H7 (cell line): ENCODE measurements around the gene TRMT6. TPM values are rescaled to one million over a fixed set of nuclear protein-coding genes. Genes with fewer than 3 reads are reported as not detected.

ENCODE experiments used
- DNase-seq: peaks from one replicate; pipeline ENCODE4 v3.0.0; 2012
- H3K27me3 ChIP-seq: 2 replicates; pipeline ENCODE4 v1.6.0; 2011; ENCODE audit warnings: mild to moderate bottlenecking, low read length; ENCODE audit not compliant: control insufficient read depth, insufficient read depth
- H3K36me3 ChIP-seq: replicated peaks from 2 replicates; pipeline ENCODE4 v1.5.1; 2011; ENCODE audit warnings: low read length; ENCODE audit not compliant: control insufficient read depth, insufficient read depth
- H3K4me3 ChIP-seq: 2 replicates; pipeline ENCODE4 v1.5.1; 2011; ENCODE audit warnings: low read depth, mild to moderate bottlenecking, control low read depth, low read length, moderate library complexity; ENCODE audit not compliant: insufficient read depth
- total RNA-seq: library from RNA; depleted of rRNA; stranded (reverse); fragments of >200 nt; shearing (Covaris generic); gene quantifications from 2 replicates; pipeline ENCODE4 v1.2.3, GENCODE V29; 2014; rRNA removed

TRMT6 gene
- total RNA-seq, 1 experiment from 2014 or later: 10.3 TPM

DNA sequence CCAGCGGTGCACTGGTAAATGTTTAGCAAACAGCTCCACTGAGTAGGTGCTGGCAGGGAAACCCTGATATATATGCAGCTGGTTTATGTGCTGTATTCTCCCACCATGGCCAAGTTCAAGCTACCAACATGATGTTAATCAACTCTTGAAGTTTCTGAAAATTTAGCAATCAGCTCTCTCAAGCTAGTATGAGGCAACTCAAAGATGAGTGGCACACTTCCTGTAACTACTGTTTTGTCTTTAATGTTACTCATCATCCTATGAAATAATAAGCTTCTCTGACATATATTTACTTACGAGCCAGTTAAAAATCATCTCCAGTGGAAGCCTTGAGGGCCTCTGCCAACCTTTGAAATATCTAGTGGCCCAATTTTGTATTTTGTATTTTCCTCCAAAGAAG is 54.7 kb downstream of the TRMT6 start:
- no peak overlapping the region for H3K4me3 ChIP-seq
- no peak for DNase-seq
- no peaks in the 10 kb centered on the region for H3K36me3 ChIP-seq
- no peaks in the 10 kb centered on the region for H3K27me3 ChIP-seq

DNA sequence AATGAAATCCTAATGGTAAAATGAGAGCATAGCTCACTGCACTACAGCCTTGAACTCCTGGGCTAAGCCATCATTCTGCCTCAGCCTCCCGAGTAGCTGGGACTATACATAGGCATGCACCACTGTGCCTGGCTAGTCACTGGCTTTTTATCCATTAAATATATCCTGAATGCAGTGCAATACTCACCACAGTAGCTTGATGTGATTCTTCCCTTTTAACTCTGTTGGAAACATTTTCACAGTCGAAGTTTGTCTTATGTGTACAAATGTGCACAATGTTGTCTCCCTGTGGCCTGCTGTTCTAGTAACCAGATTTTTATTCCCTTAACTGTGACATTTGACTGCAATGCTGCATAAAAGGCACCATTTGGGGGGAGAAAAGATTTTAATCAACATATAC is 56.7 kb downstream of the TRMT6 start:
- no peak for DNase-seq
- H3K4me3 ChIP-seq: no peak overlapping the region
- H3K36me3 ChIP-seq: no peaks in the 10 kb centered on the region
- no peaks in the 10 kb centered on the region for H3K27me3 ChIP-seq

DNA sequence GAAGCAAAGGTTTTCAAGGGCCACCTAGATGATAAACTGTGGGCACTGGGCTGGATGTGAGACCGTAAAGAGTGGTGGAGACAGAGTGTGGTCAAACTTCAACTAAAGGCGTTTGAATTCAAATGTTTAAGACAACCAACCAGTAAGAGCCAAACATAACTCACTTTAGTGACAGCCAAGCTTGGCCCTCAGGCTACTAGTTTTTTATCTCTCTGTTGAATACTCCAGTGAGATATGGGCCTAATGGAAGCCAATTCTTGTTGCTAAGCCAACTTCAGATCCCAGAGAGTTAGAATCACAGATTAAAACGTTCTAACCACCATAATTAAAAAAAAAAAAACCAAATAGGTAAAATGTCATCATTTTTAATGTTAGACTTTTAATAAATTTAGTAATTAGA is 57.3 kb downstream of the TRMT6 start:
- no peak for DNase-seq
- no peaks in the 10 kb centered on the region for H3K27me3 ChIP-seq
- H3K4me3 ChIP-seq: no peak overlapping the region
- no peaks in the 10 kb centered on the region for H3K36me3 ChIP-seq

DNA sequence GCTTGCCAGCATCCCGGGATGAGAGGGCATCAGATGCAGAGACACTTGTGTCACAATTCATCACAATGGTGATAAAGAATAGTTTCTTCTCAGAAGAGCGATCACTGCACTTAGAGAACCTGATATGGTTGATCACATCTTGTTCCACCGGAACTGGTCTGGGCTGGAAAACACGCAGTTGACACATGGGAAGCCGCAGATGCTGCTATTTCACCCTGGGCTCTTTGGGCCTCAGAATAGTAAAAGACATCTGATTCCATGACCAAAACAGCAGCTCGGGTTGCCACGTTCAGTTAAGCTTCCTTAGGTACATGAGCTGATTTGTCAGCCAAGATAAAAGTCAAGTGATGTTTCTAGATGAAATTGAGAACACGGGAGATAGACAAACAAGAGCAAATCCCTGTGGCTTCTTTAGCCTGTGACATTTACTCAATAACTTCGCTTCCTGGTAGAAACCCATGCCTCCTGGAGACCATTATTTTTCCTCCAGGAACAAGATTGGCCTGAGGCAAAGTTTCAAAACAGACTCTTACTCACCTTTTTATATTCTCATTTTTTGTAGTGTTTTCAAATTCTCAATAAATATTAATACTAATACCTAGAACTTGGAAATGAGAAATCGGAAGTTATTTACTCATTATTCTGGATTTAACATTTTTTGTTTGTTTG is 59.4 kb downstream of the TRMT6 start:
- DNase-seq: no peak
- Histone ChIP-seq H3K4me3 (no peak overlapping the region), H3K27me3 (no peaks in the 10 kb centered on the region), H3K36me3 (no peaks in the 10 kb centered on the region)

DNA sequence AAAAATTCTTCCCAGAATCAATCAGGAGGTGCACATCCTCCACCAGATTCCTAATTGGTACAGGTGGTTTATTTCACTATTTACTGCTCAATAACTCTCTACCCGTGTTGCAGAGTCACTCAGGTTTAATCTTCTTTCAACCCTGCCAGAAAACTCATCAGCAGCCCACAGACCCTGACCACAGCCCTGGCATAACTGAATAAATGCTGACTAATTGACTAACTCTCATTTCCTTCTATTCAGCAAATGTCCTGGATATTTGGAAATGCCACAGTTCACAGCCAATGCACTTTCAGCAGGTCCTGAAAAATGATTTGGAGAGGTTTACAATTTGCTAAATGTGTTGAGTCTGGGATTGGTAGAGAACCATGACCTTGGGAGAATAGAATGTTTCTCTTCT is 62.3 kb downstream of the TRMT6 start:
- Histone ChIP-seq H3K4me3 (no peak overlapping the region), H3K27me3 (no peaks in the 10 kb centered on the region), H3K36me3 (no peaks in the 10 kb centered on the region)
- no peak for DNase-seq

DNA sequence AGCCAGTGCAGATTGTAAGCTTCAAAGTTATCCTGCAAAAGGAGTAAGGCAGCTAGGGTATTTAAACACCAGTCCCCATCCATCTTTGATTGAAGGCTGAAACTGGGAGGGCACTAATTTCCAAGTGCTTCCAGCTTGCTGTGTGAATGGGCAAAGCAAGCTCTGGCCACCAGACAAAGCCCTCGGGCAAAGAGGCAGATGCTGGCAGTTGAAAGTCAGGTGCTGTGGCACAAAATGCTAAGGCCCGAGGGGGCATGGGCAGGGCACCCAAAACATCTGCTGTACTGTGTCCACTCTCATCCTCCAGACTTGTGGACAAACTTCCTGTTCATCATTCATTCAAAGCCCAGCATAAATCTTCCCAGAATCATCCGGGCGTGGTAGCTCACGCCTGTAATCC is 62.9 kb downstream of the TRMT6 start:
- DNase-seq: no peak
- Histone ChIP-seq H3K4me3 (no peak overlapping the region), H3K36me3 (no peaks in the 10 kb centered on the region), H3K27me3 (no peaks in the 10 kb centered on the region)

Other genes with a start within 250 kb of the TRMT6 start
- 2.0 and 3.6 TPM in 2 replicates for gene SHLD1, start 200.1 kb downstream of the TRMT6 start, total RNA-seq
- 0.80 and 1.1 TPM in 2 replicates for gene CHGB, start 39.0 kb downstream of the TRMT6 start, total RNA-seq
- gene MCM8, start 119 bp upstream of the TRMT6 start, total RNA-seq: 26.8 and 32.5 TPM in 2 replicates
- 62.9 and 65.1 TPM in 2 replicates for gene CRLS1, start 55.6 kb upstream of the TRMT6 start, total RNA-seq
- gene LRRN4, start 103.5 kb upstream of the TRMT6 start, total RNA-seq: 0.41 and 0.76 TPM in 2 replicates
- 11.0 and 14.3 TPM in 2 replicates for gene FERMT1, start 172.5 kb upstream of the TRMT6 start, total RNA-seq